ENCODE results near the gene SFMBT2. TPM values are rescaled to one million over a fixed set of nuclear protein-coding genes. Genes with fewer than 3 reads are reported as not detected.
"Not testable (repeated sequence)": the region's sequence is repeated elsewhere in the genome, so short reads cannot be mapped to it uniquely, and the experiment has no call there.

The SFMBT2 gene
- polyA plus RNA-seq, 1 donor, result 3.5 TPM

DNA sequence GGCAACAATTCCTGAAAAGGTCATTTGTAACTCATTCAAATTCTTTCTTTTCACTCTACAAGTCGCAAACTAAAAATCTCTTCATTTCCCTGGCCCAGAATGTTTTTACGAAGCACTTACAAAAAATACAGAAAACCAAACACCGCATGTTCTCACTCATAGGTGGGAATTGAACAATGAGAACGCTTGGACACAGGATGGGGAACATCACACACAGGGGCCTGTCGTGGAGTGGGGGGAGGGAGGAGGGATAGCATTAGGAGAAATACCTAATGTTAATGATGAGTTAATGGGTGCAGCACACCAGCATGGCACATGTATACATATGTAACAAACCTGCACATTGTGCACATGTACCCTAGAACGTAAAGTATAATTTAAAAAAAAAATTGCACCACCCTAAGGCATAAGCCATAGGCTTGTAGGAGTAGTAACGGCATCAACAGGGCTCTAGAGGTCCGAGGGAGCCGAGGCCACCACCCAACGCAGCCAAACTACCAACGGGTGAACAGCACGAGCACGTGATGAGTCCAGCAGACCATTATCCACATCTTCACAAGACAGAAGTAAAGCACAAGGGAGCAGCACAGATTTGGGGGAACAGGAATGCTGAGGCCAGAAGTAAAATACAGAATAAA, 98.9 kb downstream of the SFMBT2 start:
- WGBS (ENCODE audit: insufficient coverage, low lambda C conversion rate), result no CpG with 5 or more reads among the region's 13 CpGs
- H3K27ac ChIP-seq (ENCODE audit: low read length), result not testable (repeated sequence)

GRCh38 chr10:7311218-7311849, 99.5 kb downstream of the SFMBT2 start:
- H3K9me3 ChIP-seq (ENCODE audit: control insufficient read depth, low read depth, low read length), result no peaks in the 10 kb centered on the region
- WGBS (ENCODE audit: insufficient coverage, low lambda C conversion rate), result 28% methylated on average over 2 of the region's 9 CpGs
- no peaks in the 10 kb centered on the region for H3K36me3 ChIP-seq (ENCODE audit: control insufficient read depth, insufficient read depth, low read length)
- no peaks in the 10 kb centered on the region for H3K4me1 ChIP-seq (ENCODE audit: control insufficient read depth, insufficient read depth, low read length)
- H3K27ac ChIP-seq (ENCODE audit: low read length), result no peak overlapping the region
- DNase-seq, result no peak
- H3K4me3 ChIP-seq (ENCODE audit: low read length), result no peak overlapping the region
- H3K27me3 ChIP-seq (ENCODE audit: control insufficient read depth, insufficient read depth, low read length), result no peaks in the 10 kb centered on the region

More for the DNA sequence above, 98.9 kb downstream of the SFMBT2 start:
- not testable (repeated sequence) for H3K9me3 ChIP-seq (ENCODE audit: control insufficient read depth, low read depth, low read length); DNase-seq; H3K4me1 ChIP-seq (ENCODE audit: control insufficient read depth, insufficient read depth, low read length); H3K27me3 ChIP-seq (ENCODE audit: control insufficient read depth, insufficient read depth, low read length); H3K36me3 ChIP-seq (ENCODE audit: control insufficient read depth, insufficient read depth, low read length); H3K4me3 ChIP-seq (ENCODE audit: low read length)

GRCh38 chr10:7310076-7310475, 100.8 kb downstream of the SFMBT2 start:
- Histone ChIP-seq H3K4me1 (ENCODE audit: control insufficient read depth, insufficient read depth, low read length) (no peaks in the 10 kb centered on the region), H3K27me3 (ENCODE audit: control insufficient read depth, insufficient read depth, low read length) (no peaks in the 10 kb centered on the region), H3K36me3 (ENCODE audit: control insufficient read depth, insufficient read depth, low read length) (no peaks in the 10 kb centered on the region), H3K9me3 (ENCODE audit: control insufficient read depth, low read depth, low read length) (no peaks in the 10 kb centered on the region), H3K27ac (ENCODE audit: low read length) (no peak overlapping the region), H3K4me3 (ENCODE audit: low read length) (no peak overlapping the region)
- WGBS (ENCODE audit: insufficient coverage, low lambda C conversion rate), result no CpG with 5 or more reads among the region's 8 CpGs
- no peak for DNase-seq

- DNase-seq, result no peak
- WGBS (ENCODE audit: insufficient coverage, low lambda C conversion rate), result no CpG with 5 or more reads among the region's 7 CpGs
- Histone ChIP-seq H3K9me3 (ENCODE audit: control insufficient read depth, low read depth, low read length) (no peaks in the 10 kb centered on the region), H3K4me1 (ENCODE audit: control insufficient read depth, insufficient read depth, low read length) (no peaks in the 10 kb centered on the region), H3K27me3 (ENCODE audit: control insufficient read depth, insufficient read depth, low read length) (no peaks in the 10 kb centered on the region), H3K36me3 (ENCODE audit: control insufficient read depth, insufficient read depth, low read length) (no peaks in the 10 kb centered on the region), H3K27ac (ENCODE audit: low read length) (no peak overlapping the region), H3K4me3 (ENCODE audit: low read length) (no peak overlapping the region)
These were observed 102.0 kb downstream of the SFMBT2 start for GRCh38 chr10:7308826-7309225.

- Histone ChIP-seq H3K36me3 (ENCODE audit: control insufficient read depth, insufficient read depth, low read length) (no peaks in the 10 kb centered on the region), H3K4me3 (ENCODE audit: low read length) (no peak overlapping the region), H3K27me3 (ENCODE audit: control insufficient read depth, insufficient read depth, low read length) (no peaks in the 10 kb centered on the region), H3K4me1 (ENCODE audit: control insufficient read depth, insufficient read depth, low read length) (no peaks in the 10 kb centered on the region), H3K9me3 (ENCODE audit: control insufficient read depth, low read depth, low read length) (no peaks in the 10 kb centered on the region), H3K27ac (ENCODE audit: low read length) (no peak overlapping the region)
- DNase-seq, result no peak
These were observed 104.2 kb downstream of the SFMBT2 start for GRCh38 chr10:7306616-7307015.

- no peaks in the 10 kb centered on the region for H3K4me1 ChIP-seq (ENCODE audit: control insufficient read depth, insufficient read depth, low read length)
- 67% methylated on average over 1 of the region's 9 CpGs for WGBS (ENCODE audit: insufficient coverage, low lambda C conversion rate)
- no peak overlapping the region for H3K4me3 ChIP-seq (ENCODE audit: low read length)
- H3K27me3 ChIP-seq (ENCODE audit: control insufficient read depth, insufficient read depth, low read length), result no peaks in the 10 kb centered on the region
- no peak overlapping the region for H3K27ac ChIP-seq (ENCODE audit: low read length)
- DNase-seq, result no peak
- H3K9me3 ChIP-seq (ENCODE audit: control insufficient read depth, low read depth, low read length), result no peaks in the 10 kb centered on the region
- no peaks in the 10 kb centered on the region for H3K36me3 ChIP-seq (ENCODE audit: control insufficient read depth, insufficient read depth, low read length)
These were observed 104.7 kb downstream of the SFMBT2 start for GRCh38 chr10:7306147-7306546.

- Histone ChIP-seq H3K36me3 (ENCODE audit: control insufficient read depth, insufficient read depth, low read length) (no peaks in the 10 kb centered on the region), H3K4me3 (ENCODE audit: low read length) (no peak overlapping the region), H3K27ac (ENCODE audit: low read length) (no peak overlapping the region), H3K27me3 (ENCODE audit: control insufficient read depth, insufficient read depth, low read length) (no peaks in the 10 kb centered on the region), H3K4me1 (ENCODE audit: control insufficient read depth, insufficient read depth, low read length) (no peaks in the 10 kb centered on the region), H3K9me3 (ENCODE audit: control insufficient read depth, low read depth, low read length) (no peaks in the 10 kb centered on the region)
- WGBS (ENCODE audit: insufficient coverage, low lambda C conversion rate), result 93% methylated on average over 3 of the region's 6 CpGs
- no peak for DNase-seq
These were observed 105.8 kb downstream of the SFMBT2 start for GRCh38 chr10:7305053-7305452.

DNA sequence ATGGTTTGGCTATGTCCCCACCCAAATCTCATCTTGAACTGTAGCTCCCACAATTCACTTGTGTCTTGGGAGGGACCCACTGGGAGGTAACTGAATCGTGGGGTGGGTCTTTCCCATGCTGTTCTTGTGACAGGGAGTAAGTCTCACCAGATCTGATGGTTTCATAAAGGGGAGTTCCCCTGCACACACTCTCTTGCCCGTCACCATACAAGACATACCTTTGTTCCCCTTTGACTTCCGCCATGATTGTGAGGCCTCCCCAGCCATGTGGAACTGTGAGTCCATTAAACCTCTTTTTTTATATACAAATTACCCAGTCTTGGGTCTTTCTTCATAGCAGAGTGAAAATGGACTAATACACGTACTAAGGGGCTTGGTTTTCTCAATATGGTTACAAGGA, 106.7 kb downstream of the SFMBT2 start:
- Histone ChIP-seq H3K27ac (ENCODE audit: low read length) (no peak overlapping the region), H3K4me1 (ENCODE audit: control insufficient read depth, insufficient read depth, low read length) (no peaks in the 10 kb centered on the region), H3K36me3 (ENCODE audit: control insufficient read depth, insufficient read depth, low read length) (no peaks in the 10 kb centered on the region), H3K9me3 (ENCODE audit: control insufficient read depth, low read depth, low read length) (no peaks in the 10 kb centered on the region), H3K27me3 (ENCODE audit: control insufficient read depth, insufficient read depth, low read length) (no peaks in the 10 kb centered on the region), H3K4me3 (ENCODE audit: low read length) (no peak overlapping the region)
- no peak for DNase-seq
- WGBS (ENCODE audit: insufficient coverage, low lambda C conversion rate), result no CpG with 5 or more reads among the region's 4 CpGs

GRCh38 chr10:7302930-7303557, 107.8 kb downstream of the SFMBT2 start:
- Histone ChIP-seq H3K27me3 (ENCODE audit: control insufficient read depth, insufficient read depth, low read length) (no peaks in the 10 kb centered on the region), H3K9me3 (ENCODE audit: control insufficient read depth, low read depth, low read length) (no peaks in the 10 kb centered on the region), H3K4me3 (ENCODE audit: low read length) (no peak overlapping the region), H3K36me3 (ENCODE audit: control insufficient read depth, insufficient read depth, low read length) (no peaks in the 10 kb centered on the region), H3K27ac (ENCODE audit: low read length) (no peak overlapping the region), H3K4me1 (ENCODE audit: control insufficient read depth, insufficient read depth, low read length) (no peaks in the 10 kb centered on the region)
- WGBS (ENCODE audit: insufficient coverage, low lambda C conversion rate), result no CpG with 5 or more reads among the region's 2 CpGs
- DNase-seq, result no peak

DNA sequence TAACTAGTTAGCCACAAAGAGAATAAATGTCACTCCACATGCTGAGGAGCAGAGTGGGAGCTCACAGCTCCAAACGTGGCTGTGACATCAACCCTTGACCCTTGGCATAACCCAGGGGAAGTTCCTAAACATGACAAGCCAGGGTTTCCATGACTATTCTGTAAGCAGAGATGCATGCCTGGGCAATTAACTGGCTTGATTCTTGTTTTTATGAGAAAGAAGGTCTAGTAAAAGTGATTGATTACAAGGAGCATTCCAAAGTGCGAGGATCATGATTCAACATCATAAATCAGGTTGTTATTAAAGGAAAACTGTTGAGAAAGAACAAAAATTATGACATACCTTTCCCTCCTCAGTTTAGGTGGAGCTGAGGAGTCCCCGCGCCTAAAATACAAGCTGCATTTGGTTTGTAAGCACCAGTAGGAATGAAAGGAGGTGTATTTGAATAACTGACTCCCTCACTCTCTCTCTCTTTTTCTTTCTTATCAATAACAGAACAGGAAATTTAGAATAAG, 108.4 kb downstream of the SFMBT2 start:
- no peaks in the 10 kb centered on the region for H3K4me1 ChIP-seq (ENCODE audit: control insufficient read depth, insufficient read depth, low read length)
- no peaks in the 10 kb centered on the region for H3K36me3 ChIP-seq (ENCODE audit: control insufficient read depth, insufficient read depth, low read length)
- 20% methylated on average over 1 of the region's 4 CpGs for WGBS (ENCODE audit: insufficient coverage, low lambda C conversion rate)
- no peaks in the 10 kb centered on the region for H3K27me3 ChIP-seq (ENCODE audit: control insufficient read depth, insufficient read depth, low read length)
- DNase-seq, result no peak
- no peak overlapping the region for H3K27ac ChIP-seq (ENCODE audit: low read length)
- H3K9me3 ChIP-seq (ENCODE audit: control insufficient read depth, low read depth, low read length), result no peaks in the 10 kb centered on the region
- H3K4me3 ChIP-seq (ENCODE audit: low read length), result no peak overlapping the region
